IMR-90 (cell line): ENCODE data around the gene ARL6IP5. TPM values are rescaled to one million over a fixed set of nuclear protein-coding genes. Genes with fewer than 3 reads are reported as not detected.

Experiments
- ATAC-seq: fragments of 200-7000 bp; cut with Tn5 transposase; 2 replicates; pipeline ENCODE4 v1.9.1; 2020; ENCODE audit warnings: low read depth, mild to moderate bottlenecking, moderate library complexity
- BruUV-seq: library from RNA; stranded (reverse); fragments of 400-500 nt; replicated peaks from 2 replicates; lab custom pipeline; 2021; lab: Mats Ljungman, UMichigan
- CTCF ChIA-PET: fragments of 300-600 bp; formaldehyde crosslinking; extraction: SDS; loops from one replicate; lab custom pipeline; 2021; ENCODE audit warnings: antibody characterized with exemption; lab: Yijun Ruan, JAX
- POLR2A ChIA-PET: fragments of 300-600 bp; sonication (Branson Sonifier 250); formaldehyde crosslinking; loops from one replicate; lab custom pipeline; 2022; ENCODE audit warnings: antibody characterized with exemption; ENCODE audit not compliant: unreplicated experiment; lab: Charles Lee
- DNase-seq: peaks from one replicate; pipeline ENCODE4 v3.0.0; 2013
- H2AFZ ChIP-seq: replicated peaks from 2 replicates; pipeline ENCODE3; 2013; ENCODE audit warnings: low read length, mild to moderate bottlenecking; ENCODE audit not compliant: poor library complexity
- H2AK5ac ChIP-seq: 2 replicates; pipeline ENCODE4 v1.6.1; 2013; ENCODE audit warnings: low read depth, low read length, inconsistent platforms
- H2AK9ac ChIP-seq: replicated peaks from 2 replicates; pipeline ENCODE3; 2013; ENCODE audit warnings: mild to moderate bottlenecking, low read depth, low read length, moderate library complexity; ENCODE audit not compliant: poor library complexity
- H2BK120ac ChIP-seq: 2 replicates; pipeline ENCODE4 v1.6.1; 2013; ENCODE audit warnings: low read depth, low read length, inconsistent platforms
- H2BK15ac ChIP-seq: 3 replicates; pipeline ENCODE4 v1.6.1; 2013; ENCODE audit warnings: low read depth, low read length, inconsistent platforms
- H2BK20ac ChIP-seq: 2 replicates; pipeline ENCODE4 v1.6.1; 2013; ENCODE audit warnings: low read depth, mild to moderate bottlenecking, inconsistent platforms, low read length, moderate library complexity
- H2BK5ac ChIP-seq: 2 replicates; pipeline ENCODE4 v1.6.1; 2013; ENCODE audit warnings: mild to moderate bottlenecking, low read depth, low read length, inconsistent platforms; ENCODE audit not compliant: poor library complexity, severe bottlenecking
- H3K14ac ChIP-seq: replicated peaks from 2 replicates; pipeline ENCODE4 v1.6.1; 2013; ENCODE audit warnings: low read depth, low read length, inconsistent platforms
- H3K18ac ChIP-seq: 2 replicates; pipeline ENCODE4 v1.6.1; 2013; ENCODE audit warnings: low read depth, low read length, control low read depth
- H3K23ac ChIP-seq: 2 replicates; pipeline ENCODE4 v1.6.1; 2013; ENCODE audit warnings: low read depth, low read length, inconsistent platforms
- H3K27ac ChIP-seq: 2 replicates; pipeline ENCODE4 v1.5.1; 2013; ENCODE audit warnings: mild to moderate bottlenecking, control low read depth, low read length; ENCODE audit not compliant: insufficient read depth
- H3K27me3 ChIP-seq: 2 replicates; pipeline ENCODE4 v1.6.1; 2013; ENCODE audit warnings: low read length; ENCODE audit not compliant: control insufficient read depth, insufficient read depth
- H3K36me3 ChIP-seq: 2 replicates; pipeline ENCODE4 v1.6.1; 2013; ENCODE audit warnings: low read length, mixed read lengths; ENCODE audit not compliant: control insufficient read depth, insufficient read depth
- H3K4ac ChIP-seq: 2 replicates; pipeline ENCODE4 v1.6.1; 2013; ENCODE audit warnings: low read depth, low read length, inconsistent platforms
- H3K4me1 ChIP-seq: 2 replicates; pipeline ENCODE4 v1.6.1; 2013; ENCODE audit warnings: low read length, mixed read lengths; ENCODE audit not compliant: control insufficient read depth, insufficient read depth
- H3K4me2 ChIP-seq: 2 replicates; pipeline ENCODE4 v1.6.1; 2013; ENCODE audit warnings: low read depth, mild to moderate bottlenecking, control low read depth, low read length, moderate library complexity
- H3K4me3 ChIP-seq: 2 replicates; pipeline ENCODE4 v1.5.1; 2013; ENCODE audit warnings: low read depth, mild to moderate bottlenecking, control low read depth, low read length, moderate library complexity; ENCODE audit not compliant: insufficient read depth
- H3K56ac ChIP-seq: 2 replicates; pipeline ENCODE4 v1.6.1; 2013; ENCODE audit warnings: low read length, inconsistent platforms; ENCODE audit not compliant: insufficient read depth; ENCODE audit errors: extremely low read depth
- H3K79me1 ChIP-seq, 2 experiments: 2 replicates each; pipeline ENCODE4 v1.6.1; 2013; ENCODE audit warnings: low read length in 2 of 2, inconsistent platforms in 1 of 2, low read depth in 1 of 2
- H3K9ac ChIP-seq: 2 replicates; pipeline ENCODE4 v1.6.1; 2013; ENCODE audit warnings: low read depth, low read length, control low read depth
- H3K9me1 ChIP-seq: 2 replicates; pipeline ENCODE4 v1.6.1; 2013; ENCODE audit warnings: low read length, inconsistent platforms; ENCODE audit not compliant: insufficient read depth
- H3K9me3 ChIP-seq: 2 replicates; pipeline ENCODE4 v1.6.1; 2013; ENCODE audit warnings: low read length; ENCODE audit not compliant: control insufficient read depth, insufficient read depth
- H4K20me1 ChIP-seq: 2 replicates; pipeline ENCODE4 v1.6.1; 2013; ENCODE audit warnings: low read length, inconsistent platforms; ENCODE audit not compliant: insufficient read depth
- H4K5ac ChIP-seq: 2 replicates; pipeline ENCODE4 v1.6.1; 2013; ENCODE audit warnings: mild to moderate bottlenecking, low read depth, low read length, control low read depth
- H4K8ac ChIP-seq, 2 experiments: 2 replicates each; pipeline ENCODE4 v1.6.1; 2013; ENCODE audit warnings: low read depth in 2 of 2, low read length in 2 of 2, control low read depth in 1 of 2, inconsistent platforms in 1 of 2
- H4K91ac ChIP-seq: 2 replicates; pipeline ENCODE4 v1.6.1; 2013; ENCODE audit warnings: low read depth, low read length, inconsistent platforms; ENCODE audit not compliant: insufficient read depth
- BHLHE40 ChIP-seq: fragments of 150-350 bp; IDR thresholded peaks from 2 replicates; pipeline ENCODE4 v1.6.1; 2016; ENCODE audit warnings: mild to moderate bottlenecking, low read depth, low read length
- CEBPB ChIP-seq: IDR thresholded peaks from 2 replicates; pipeline ENCODE4 v1.6.1; 2012; ENCODE audit warnings: low read depth, low read length, improper control_type of control experiment
- CHD1 ChIP-seq: IDR thresholded peaks from 2 replicates; pipeline ENCODE4 v1.6.1; 2012; ENCODE audit warnings: low read depth, low read length, improper control_type of control experiment
- FOS ChIP-seq: fragments of 150-350 bp; IDR thresholded peaks from 2 replicates; pipeline ENCODE4 v1.6.1; 2016; ENCODE audit warnings: low read depth, low read length
- MAZ ChIP-seq: IDR thresholded peaks from 2 replicates; pipeline ENCODE4 v1.6.1; 2012; ENCODE audit warnings: low read depth, mild to moderate bottlenecking, low read length, improper control_type of control experiment, moderate library complexity, borderline replicate concordance
- MXI1 ChIP-seq: IDR thresholded peaks from 2 replicates; pipeline ENCODE4 v1.6.1; 2012; ENCODE audit warnings: low read depth, mild to moderate bottlenecking, low read length, moderate library complexity, borderline replicate concordance
- RAD21 ChIP-seq: IDR thresholded peaks from 2 replicates; pipeline ENCODE4 v1.6.1; 2012; ENCODE audit warnings: low read length, improper control_type of control experiment
- RFX5 ChIP-seq: IDR thresholded peaks from 2 replicates; pipeline ENCODE4 v1.8.0; 2012; ENCODE audit warnings: low read depth, mild to moderate bottlenecking, low read length, moderate library complexity
- WGBS, 2 experiments: methylation state at CpG; one replicate each; pipeline versions ENCODE4 v1.1.5 to v1.1.7; 2013; ENCODE audit warnings: missing lambda C conversion rate in 2 of 2; ENCODE audit not compliant: insufficient read length in 1 of 2; ENCODE audit errors: extremely low coverage in 2 of 2; 5-methylcytosine and 5-hydroxymethylcytosine counted together
- dilution Hi-C: fragments of 300-500 bp; cut with HindIII; formaldehyde crosslinking; loops from one replicate; pipeline ENCODE4 v1.14.3; 2018; ENCODE audit warnings: low sequenced_read_pairs; ENCODE audit not compliant: unreplicated experiment
- in situ Hi-C: fragments of 300-500 bp; cut with MboI; formaldehyde crosslinking; loops from 3 replicates; pipeline ENCODE4 v1.14.3; 2019; ENCODE audit warnings: low sequenced_read_pairs, inconsistent platforms, mixed read lengths
- intact Hi-C: fragments of 100-400 bp; cut with micrococcal nuclease; formaldehyde crosslinking; loops from 2 replicates; pipeline ENCODE4 v1.10.0; 2022
- polyA plus RNA-seq, 3 experiments: library from polyadenylated mRNA; depleted of rRNA; stranded (reverse); fragments of >200 nt; gene quantifications; 2 replicates each; pipeline ENCODE4 v1.2.3, GENCODE V29; 2012; ENCODE audit warnings: low replicate concordance in 1 of 3
- total RNA-seq: library from RNA; depleted of rRNA; stranded (reverse); fragments of >200 nt; gene quantifications from 2 replicates; pipeline ENCODE4 v1.2.3, GENCODE V29; 2012
- TF ChIP-seq, protein P1 (sequence below): fragments of 150-350 bp; IDR thresholded peaks from 2 replicates; pipeline ENCODE4 v1.6.1; 2017; ENCODE audit warnings: mild to moderate bottlenecking, antibody characterized with exemption, low read length, low read depth
- TF ChIP-seq, protein P2 (sequence below): fragments of 150-350 bp; IDR thresholded peaks from 2 replicates; pipeline ENCODE4 v1.6.1; 2016; ENCODE audit warnings: low read depth, mild to moderate bottlenecking, low read length, moderate library complexity, borderline replicate concordance
- TF ChIP-seq, protein P3 (sequence below): conservative IDR thresholded peaks from 2 replicates; pipeline ENCODE4 v1.5.1; 2012; ENCODE audit warnings: mild to moderate bottlenecking, low read depth, low read length, improper control_type of control experiment

Gene ARL6IP5
- total and polyA plus RNA-seq, 2 of the 4 experiments (the other 2 are of a cell fraction) = 76.4 to 98.8 TPM

DNA sequence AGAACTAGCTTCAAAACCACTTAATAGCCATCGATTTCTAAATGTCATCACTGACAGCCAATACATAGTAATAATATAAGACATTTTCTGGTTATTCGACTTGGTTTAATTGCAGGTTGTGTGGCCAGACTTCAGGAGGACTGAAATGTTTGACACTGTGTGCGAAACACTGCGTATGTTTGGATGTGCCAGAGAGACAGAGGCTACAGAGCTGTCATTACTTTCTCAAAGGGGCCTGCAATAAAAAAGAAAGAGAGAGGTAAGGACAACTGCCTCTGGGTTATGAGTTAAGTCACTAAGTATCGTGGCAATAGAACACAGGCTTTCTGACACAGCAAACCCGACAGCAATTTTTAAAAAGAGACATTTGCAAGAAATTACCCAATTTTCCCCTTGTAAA, 36.8 kb downstream of the ARL6IP5 start:
- no CpG with 5 or more reads among the region's 6 CpGs for WGBS, 2 experiments
- CTCF ChIA-PET = interaction anchor here (0.5 to 1.6 kb wide), 18 partner anchors 8 to 554 kb away, joined by 3 to 12 read pairs (median 3); no protein-coding TSS in a partner anchor
- no peak overlapping the region for H2AFZ ChIP-seq
- no peak overlapping the region for H2BK5ac ChIP-seq
- intact Hi-C loops (loop anchor here (1.0 to 10.0 kb wide), 3 partner anchors 185 to 553 kb away; no protein-coding TSS in a partner anchor), in situ Hi-C loops (no loop called here), dilution Hi-C loops (no loop called here)
- H4K8ac ChIP-seq = no peak overlapping the region
- H3K27me3 ChIP-seq = peaks cover 7% of the 10 kb centered on the region
- POLR2A ChIA-PET = interaction anchor here (0.6 kb wide), 1 partner anchor 61 kb away, joined by 7 read pairs; no protein-coding TSS in a partner anchor
- H3K4ac ChIP-seq = no peak overlapping the region
- no peaks in the 10 kb centered on the region for H3K4me1 ChIP-seq
- H4K91ac ChIP-seq = no peak overlapping the region
- no peaks in the 10 kb centered on the region for H3K9me3 ChIP-seq
- TF ChIP-seq, protein P1, sequence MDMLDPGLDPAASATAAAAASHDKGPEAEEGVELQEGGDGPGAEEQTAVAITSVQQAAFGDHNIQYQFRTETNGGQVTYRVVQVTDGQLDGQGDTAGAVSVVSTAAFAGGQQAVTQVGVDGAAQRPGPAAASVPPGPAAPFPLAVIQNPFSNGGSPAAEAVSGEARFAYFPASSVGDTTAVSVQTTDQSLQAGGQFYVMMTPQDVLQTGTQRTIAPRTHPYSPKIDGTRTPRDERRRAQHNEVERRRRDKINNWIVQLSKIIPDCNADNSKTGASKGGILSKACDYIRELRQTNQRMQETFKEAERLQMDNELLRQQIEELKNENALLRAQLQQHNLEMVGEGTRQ = no peak
- TF ChIP-seq CHD1 (no peak), MXI1 (no peak), RAD21 (no peak), CEBPB (no peak), RFX5 (no peak), BHLHE40 (no peak), MAZ (no peak), FOS (no peak)
- TF ChIP-seq, protein P2, sequence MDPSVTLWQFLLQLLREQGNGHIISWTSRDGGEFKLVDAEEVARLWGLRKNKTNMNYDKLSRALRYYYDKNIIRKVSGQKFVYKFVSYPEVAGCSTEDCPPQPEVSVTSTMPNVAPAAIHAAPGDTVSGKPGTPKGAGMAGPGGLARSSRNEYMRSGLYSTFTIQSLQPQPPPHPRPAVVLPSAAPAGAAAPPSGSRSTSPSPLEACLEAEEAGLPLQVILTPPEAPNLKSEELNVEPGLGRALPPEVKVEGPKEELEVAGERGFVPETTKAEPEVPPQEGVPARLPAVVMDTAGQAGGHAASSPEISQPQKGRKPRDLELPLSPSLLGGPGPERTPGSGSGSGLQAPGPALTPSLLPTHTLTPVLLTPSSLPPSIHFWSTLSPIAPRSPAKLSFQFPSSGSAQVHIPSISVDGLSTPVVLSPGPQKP = no peak
- TF ChIP-seq, protein P3, sequence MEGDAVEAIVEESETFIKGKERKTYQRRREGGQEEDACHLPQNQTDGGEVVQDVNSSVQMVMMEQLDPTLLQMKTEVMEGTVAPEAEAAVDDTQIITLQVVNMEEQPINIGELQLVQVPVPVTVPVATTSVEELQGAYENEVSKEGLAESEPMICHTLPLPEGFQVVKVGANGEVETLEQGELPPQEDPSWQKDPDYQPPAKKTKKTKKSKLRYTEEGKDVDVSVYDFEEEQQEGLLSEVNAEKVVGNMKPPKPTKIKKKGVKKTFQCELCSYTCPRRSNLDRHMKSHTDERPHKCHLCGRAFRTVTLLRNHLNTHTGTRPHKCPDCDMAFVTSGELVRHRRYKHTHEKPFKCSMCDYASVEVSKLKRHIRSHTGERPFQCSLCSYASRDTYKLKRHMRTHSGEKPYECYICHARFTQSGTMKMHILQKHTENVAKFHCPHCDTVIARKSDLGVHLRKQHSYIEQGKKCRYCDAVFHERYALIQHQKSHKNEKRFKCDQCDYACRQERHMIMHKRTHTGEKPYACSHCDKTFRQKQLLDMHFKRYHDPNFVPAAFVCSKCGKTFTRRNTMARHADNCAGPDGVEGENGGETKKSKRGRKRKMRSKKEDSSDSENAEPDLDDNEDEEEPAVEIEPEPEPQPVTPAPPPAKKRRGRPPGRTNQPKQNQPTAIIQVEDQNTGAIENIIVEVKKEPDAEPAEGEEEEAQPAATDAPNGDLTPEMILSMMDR = no peak
- no peak overlapping the region for H3K18ac ChIP-seq
- no peak overlapping the region for H2BK20ac ChIP-seq
- H3K4me3 ChIP-seq = no peak overlapping the region
- no peak overlapping the region for H3K27ac ChIP-seq
- no peaks in the 10 kb centered on the region for H3K9me1 ChIP-seq
- H2BK15ac ChIP-seq = no peak overlapping the region
- H4K5ac ChIP-seq = no peak overlapping the region
- H2AK5ac ChIP-seq = no peak overlapping the region
- no TSS peak for BruUV-seq
- DNase-seq (no peak), ATAC-seq (no peak)
- no peaks in the 10 kb centered on the region for H3K36me3 ChIP-seq
- H3K14ac ChIP-seq = no peak overlapping the region
- no peaks in the 10 kb centered on the region for H4K20me1 ChIP-seq
- no peak overlapping the region for H2BK120ac ChIP-seq
- H3K23ac ChIP-seq = no peak overlapping the region
- no peak overlapping the region for H3K4me2 ChIP-seq
- H3K79me1 ChIP-seq = no peaks in the 10 kb centered on the region
- no peak overlapping the region for H3K56ac ChIP-seq
- H2AK9ac ChIP-seq = no peak overlapping the region
- H3K9ac ChIP-seq = no peak overlapping the region
